K562 (cell line): ENCODE measurements around the gene RSRP1. TPM values are rescaled to one million over a fixed set of nuclear protein-coding genes. Genes with fewer than 3 reads are reported as not detected.

ENCODE experiments used
- ARID1B ChIP-seq: fragments of 450-650 bp; IDR thresholded peaks from 2 replicates; pipeline ENCODE4 v1.6.1; 2016; ENCODE audit warnings: antibody characterized with exemption, mild to moderate bottlenecking, inconsistent platforms
- CREB1 ChIP-seq, 2 experiments: sonication (generic) in 1 of 2; formaldehyde crosslinking in 1 of 2; IDR thresholded peaks; 2 replicates each; pipeline versions ENCODE4 v1.6.1 to v1.8.0; 2012 to 2022; ENCODE audit warnings: inconsistent platforms in 1 of 2, mild to moderate bottlenecking in 1 of 2, missing genetic modification reagents in 1 of 2, moderate library complexity in 1 of 2
- DACH1 ChIP-seq: fragments of 450-650 bp; IDR thresholded peaks from 2 replicates; pipeline ENCODE4 v1.6.1; 2018; ENCODE audit not compliant: partially characterized antibody
- FIP1L1 ChIP-seq: fragments of 200-400 bp; formaldehyde crosslinking; IDR thresholded peaks from 2 replicates; pipeline ENCODE4 v1.6.1; 2018; ENCODE audit warnings: mild to moderate bottlenecking, low read depth, low read length; ENCODE audit not compliant: poor library complexity, severe bottlenecking
- MCM7 ChIP-seq, 2 experiments: fragments of 450-650 bp; IDR thresholded peaks; 2 replicates each; pipeline ENCODE4 v1.6.1; 2016 to 2018
- MED1 ChIP-seq: sonication (generic); formaldehyde crosslinking; IDR thresholded peaks from 2 replicates; pipeline ENCODE4 v1.8.1; 2023; ENCODE audit warnings: missing genetic modification reagents, borderline replicate concordance
- NFXL1 ChIP-seq: fragments of 450-650 bp; formaldehyde crosslinking; IDR thresholded peaks from 2 replicates; pipeline ENCODE4 v1.4.0; 2021; ENCODE audit warnings: mild to moderate bottlenecking
- PHF20 ChIP-seq: fragments of 450-650 bp; IDR thresholded peaks from 2 replicates; pipeline ENCODE4 v1.6.1; 2018; ENCODE audit not compliant: partially characterized antibody
- POLR2B ChIP-seq: fragments of 450-650 bp; IDR thresholded peaks from 2 replicates; pipeline ENCODE4 v1.6.1; 2018; ENCODE audit warnings: low read depth; ENCODE audit not compliant: partially characterized antibody
- THRAP3 ChIP-seq: fragments of 450-650 bp; IDR thresholded peaks from 2 replicates; pipeline ENCODE4 v1.6.1; 2016; ENCODE audit warnings: mild to moderate bottlenecking, inconsistent platforms, borderline replicate concordance
- U2AF2 ChIP-seq: fragments of 200-400 bp; formaldehyde crosslinking; optimal IDR thresholded peaks from 2 replicates; pipeline ENCODE3; 2017; ENCODE audit warnings: low read depth, mild to moderate bottlenecking, low read length
- ZBED1 ChIP-seq: IDR thresholded peaks from 2 replicates; pipeline ENCODE4 v1.6.1; 2014
- ZEB2 ChIP-seq: fragments of 450-650 bp; IDR thresholded peaks from 2 replicates; pipeline ENCODE4 v1.6.1; 2016
- ZFX ChIP-seq: sonication (generic); formaldehyde crosslinking; IDR thresholded peaks from 2 replicates; pipeline ENCODE4 v1.8.0; 2022; ENCODE audit warnings: mild to moderate bottlenecking, missing genetic modification reagents, moderate library complexity
- ZNF644 ChIP-seq: fragments of 200-800 bp; sonication (Bioruptor generic); IDR thresholded peaks from 2 replicates; pipeline ENCODE4 v1.6.1; 2016; ENCODE audit warnings: low read depth, missing genetic modification characterization, missing compliant biosample characterization
- polyA plus RNA-seq, 8 experiments: library from polyadenylated mRNA; depleted of rRNA in 4 of 8; stranded (reverse) in 5 of 8; unstranded in 3 of 8; fragments of >200 nt; fragmentation: Nextera tagmentation in 2 of 8; fragmentation: Illumina TruSeq in 1 of 8; extraction: Ambion mirVana in 2 of 8; extraction: Trizol in 1 of 8; gene quantifications; 2 replicates each; pipeline versions ENCODE4 v1.2.1 to v1.2.3, GENCODE V29; 2011 to 2014; ENCODE audit warnings: inconsistent platforms in 1 of 8, missing spikeins in 1 of 8
- total RNA-seq, 7 experiments: library from RNA; depleted of rRNA in 6 of 7; stranded (reverse); fragments of >200 nt in 6 of 7; fragmentation: Illumina TruSeq in 2 of 7; extraction: Trizol in 2 of 7; gene quantifications; 2 replicates each; pipeline versions ENCODE4 v1.2.1 to v1.2.3, GENCODE V29; 2011 to 2021; ENCODE audit warnings: low replicate concordance in 1 of 7
- TF ChIP-seq, protein P1 (sequence below): fragments of 250-450 bp; sonication (Bioruptor Pico); IDR thresholded peaks from 2 replicates; pipeline ENCODE4 v1.4.0; 2020
- TF ChIP-seq, protein P2 (sequence below): IDR thresholded peaks from 2 replicates; pipeline ENCODE4 v1.6.1; 2014; ENCODE audit warnings: antibody characterized with exemption
- TF ChIP-seq, protein P3 (sequence below): fragments of 250-450 bp; sonication (Bioruptor Pico); IDR thresholded peaks from 2 replicates; pipeline ENCODE4 v1.4.0; 2020; ENCODE audit warnings: mild to moderate bottlenecking, moderate library complexity, borderline replicate concordance

Gene RSRP1
- total and polyA plus RNA-seq, 9 of the 15 experiments (the other 6 are each of a cell fraction or from before 2014, with no cell fraction given), result 27.2 to 283 (median 146) TPM

DNA sequence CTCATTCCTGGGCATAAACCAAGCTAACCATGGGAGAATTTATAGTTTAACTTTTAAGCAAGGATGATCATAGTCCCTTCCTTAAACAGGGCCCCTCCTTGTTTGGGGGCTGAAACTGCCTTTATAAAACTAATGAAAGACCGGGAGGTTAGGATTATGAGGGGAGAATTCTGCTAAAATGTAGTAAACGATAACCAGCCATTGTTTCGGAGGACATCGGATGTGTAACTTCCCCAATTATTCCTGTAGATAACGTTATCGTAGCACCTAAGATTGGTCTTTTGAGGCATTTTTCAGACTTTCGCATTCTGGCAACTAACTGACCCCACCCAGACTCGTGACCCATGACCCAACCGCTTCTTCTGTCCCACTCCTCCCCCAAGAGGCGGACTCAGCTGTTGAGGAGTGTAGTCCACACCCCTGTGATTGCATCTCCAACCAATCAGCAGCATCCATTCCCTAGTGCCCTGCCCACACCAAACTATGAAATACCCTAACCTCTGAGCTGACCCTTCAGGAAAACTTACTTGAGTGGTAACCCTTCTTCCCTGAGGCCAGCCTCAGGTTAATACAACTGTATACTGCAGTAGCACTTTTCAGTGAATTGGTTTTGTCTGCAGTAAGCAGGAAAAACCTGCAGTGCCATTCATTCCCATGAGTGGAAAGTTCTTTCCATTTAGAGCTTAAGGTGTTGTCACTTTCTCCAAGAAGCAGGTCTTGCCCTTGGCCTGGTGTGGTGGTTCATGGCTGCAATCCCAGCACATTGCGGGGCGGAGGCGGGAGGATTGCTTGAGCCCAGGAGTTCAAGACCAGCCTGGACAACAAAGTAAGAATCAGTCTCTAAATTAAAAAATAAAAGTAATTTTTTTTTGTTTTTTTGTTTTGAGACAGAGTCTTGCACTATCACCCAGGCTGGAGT is 14.1 kb downstream of the RSRP1 start (continued):
- TF ChIP-seq THRAP3 (0 out of 2 replicates have a peak, but pooled peaks have one; percentile 37), POLR2B (peak; percentile 80), MCM7 (IDR thresholded peaks at IDR 0.05) (no peak), CREB1 (IDR thresholded peaks at IDR 0.05) (peak; percentile 48; the same call in 1 of the 2 replicates), CREB1 (CRISPR knock-in tag; IDR thresholded peaks at IDR 0.05) (peak; percentile 53; the same call in 1 of the 2 replicates), PHF20 (no peak), DACH1 (peak; percentile 88), ZNF644 (tag) (peak; percentile 10; the same call in 1 of the 2 replicates), FIP1L1 (no peak), NFXL1 (no peak), ZFX (CRISPR knock-in tag) (peak; percentile 10; the same call in 1 of the 2 replicates), MED1 (no peak), ARID1B (peak; percentile 85), ZBED1 (no peak; the same call in none of the 2 replicates), U2AF2 (no peak), ZEB2 (0 out of 2 replicates have a peak, but pooled peaks have one; percentile 13)
- TF ChIP-seq, protein P1, sequence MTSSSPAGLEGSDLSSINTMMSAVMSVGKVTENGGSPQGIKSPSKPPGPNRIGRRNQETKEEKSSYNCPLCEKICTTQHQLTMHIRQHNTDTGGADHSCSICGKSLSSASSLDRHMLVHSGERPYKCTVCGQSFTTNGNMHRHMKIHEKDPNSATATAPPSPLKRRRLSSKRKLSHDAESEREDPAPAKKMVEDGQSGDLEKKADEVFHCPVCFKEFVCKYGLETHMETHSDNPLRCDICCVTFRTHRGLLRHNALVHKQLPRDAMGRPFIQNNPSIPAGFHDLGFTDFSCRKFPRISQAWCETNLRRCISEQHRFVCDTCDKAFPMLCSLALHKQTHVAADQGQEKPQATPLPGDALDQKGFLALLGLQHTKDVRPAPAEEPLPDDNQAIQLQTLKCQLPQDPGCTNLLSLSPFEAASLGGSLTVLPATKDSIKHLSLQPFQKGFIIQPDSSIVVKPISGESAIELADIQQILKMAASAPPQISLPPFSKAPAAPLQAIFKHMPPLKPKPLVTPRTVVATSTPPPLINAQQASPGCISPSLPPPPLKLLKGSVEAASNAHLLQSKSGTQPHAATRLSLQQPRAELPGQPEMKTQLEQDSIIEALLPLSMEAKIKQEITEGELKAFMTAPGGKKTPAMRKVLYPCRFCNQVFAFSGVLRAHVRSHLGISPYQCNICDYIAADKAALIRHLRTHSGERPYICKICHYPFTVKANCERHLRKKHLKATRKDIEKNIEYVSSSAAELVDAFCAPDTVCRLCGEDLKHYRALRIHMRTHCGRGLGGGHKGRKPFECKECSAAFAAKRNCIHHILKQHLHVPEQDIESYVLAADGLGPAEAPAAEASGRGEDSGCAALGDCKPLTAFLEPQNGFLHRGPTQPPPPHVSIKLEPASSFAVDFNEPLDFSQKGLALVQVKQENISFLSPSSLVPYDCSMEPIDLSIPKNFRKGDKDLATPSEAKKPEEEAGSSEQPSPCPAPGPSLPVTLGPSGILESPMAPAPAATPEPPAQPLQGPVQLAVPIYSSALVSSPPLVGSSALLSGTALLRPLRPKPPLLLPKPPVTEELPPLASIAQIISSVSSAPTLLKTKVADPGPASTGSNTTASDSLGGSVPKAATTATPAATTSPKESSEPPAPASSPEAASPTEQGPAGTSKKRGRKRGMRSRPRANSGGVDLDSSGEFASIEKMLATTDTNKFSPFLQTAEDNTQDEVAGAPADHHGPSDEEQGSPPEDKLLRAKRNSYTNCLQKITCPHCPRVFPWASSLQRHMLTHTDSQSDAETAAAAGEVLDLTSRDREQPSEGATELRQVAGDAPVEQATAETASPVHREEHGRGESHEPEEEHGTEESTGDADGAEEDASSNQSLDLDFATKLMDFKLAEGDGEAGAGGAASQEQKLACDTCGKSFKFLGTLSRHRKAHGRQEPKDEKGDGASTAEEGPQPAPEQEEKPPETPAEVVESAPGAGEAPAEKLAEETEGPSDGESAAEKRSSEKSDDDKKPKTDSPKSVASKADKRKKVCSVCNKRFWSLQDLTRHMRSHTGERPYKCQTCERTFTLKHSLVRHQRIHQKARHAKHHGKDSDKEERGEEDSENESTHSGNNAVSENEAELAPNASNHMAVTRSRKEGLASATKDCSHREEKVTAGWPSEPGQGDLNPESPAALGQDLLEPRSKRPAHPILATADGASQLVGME (CRISPR knock-in tag), result no peak
- TF ChIP-seq, protein P2, sequence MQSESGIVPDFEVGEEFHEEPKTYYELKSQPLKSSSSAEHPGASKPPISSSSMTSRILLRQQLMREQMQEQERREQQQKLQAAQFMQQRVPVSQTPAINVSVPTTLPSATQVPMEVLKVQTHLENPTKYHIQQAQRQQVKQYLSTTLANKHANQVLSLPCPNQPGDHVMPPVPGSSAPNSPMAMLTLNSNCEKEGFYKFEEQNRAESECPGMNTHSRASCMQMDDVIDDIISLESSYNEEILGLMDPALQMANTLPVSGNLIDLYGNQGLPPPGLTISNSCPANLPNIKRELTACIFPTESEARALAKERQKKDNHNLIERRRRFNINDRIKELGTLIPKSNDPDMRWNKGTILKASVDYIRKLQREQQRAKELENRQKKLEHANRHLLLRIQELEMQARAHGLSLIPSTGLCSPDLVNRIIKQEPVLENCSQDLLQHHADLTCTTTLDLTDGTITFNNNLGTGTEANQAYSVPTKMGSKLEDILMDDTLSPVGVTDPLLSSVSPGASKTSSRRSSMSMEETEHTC, result peak; percentile 89; the same call in 1 of the 2 replicates
- TF ChIP-seq, protein P3, sequence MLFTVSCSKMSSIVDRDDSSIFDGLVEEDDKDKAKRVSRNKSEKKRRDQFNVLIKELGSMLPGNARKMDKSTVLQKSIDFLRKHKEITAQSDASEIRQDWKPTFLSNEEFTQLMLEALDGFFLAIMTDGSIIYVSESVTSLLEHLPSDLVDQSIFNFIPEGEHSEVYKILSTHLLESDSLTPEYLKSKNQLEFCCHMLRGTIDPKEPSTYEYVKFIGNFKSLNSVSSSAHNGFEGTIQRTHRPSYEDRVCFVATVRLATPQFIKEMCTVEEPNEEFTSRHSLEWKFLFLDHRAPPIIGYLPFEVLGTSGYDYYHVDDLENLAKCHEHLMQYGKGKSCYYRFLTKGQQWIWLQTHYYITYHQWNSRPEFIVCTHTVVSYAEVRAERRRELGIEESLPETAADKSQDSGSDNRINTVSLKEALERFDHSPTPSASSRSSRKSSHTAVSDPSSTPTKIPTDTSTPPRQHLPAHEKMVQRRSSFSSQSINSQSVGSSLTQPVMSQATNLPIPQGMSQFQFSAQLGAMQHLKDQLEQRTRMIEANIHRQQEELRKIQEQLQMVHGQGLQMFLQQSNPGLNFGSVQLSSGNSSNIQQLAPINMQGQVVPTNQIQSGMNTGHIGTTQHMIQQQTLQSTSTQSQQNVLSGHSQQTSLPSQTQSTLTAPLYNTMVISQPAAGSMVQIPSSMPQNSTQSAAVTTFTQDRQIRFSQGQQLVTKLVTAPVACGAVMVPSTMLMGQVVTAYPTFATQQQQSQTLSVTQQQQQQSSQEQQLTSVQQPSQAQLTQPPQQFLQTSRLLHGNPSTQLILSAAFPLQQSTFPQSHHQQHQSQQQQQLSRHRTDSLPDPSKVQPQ (CRISPR knock-in tag), result 0 out of 2 replicates have a peak, but pooled peaks have one; percentile 14
